Measurements from ENCODE around the gene GOLGA2.

GOLGA2 gene

DNA sequence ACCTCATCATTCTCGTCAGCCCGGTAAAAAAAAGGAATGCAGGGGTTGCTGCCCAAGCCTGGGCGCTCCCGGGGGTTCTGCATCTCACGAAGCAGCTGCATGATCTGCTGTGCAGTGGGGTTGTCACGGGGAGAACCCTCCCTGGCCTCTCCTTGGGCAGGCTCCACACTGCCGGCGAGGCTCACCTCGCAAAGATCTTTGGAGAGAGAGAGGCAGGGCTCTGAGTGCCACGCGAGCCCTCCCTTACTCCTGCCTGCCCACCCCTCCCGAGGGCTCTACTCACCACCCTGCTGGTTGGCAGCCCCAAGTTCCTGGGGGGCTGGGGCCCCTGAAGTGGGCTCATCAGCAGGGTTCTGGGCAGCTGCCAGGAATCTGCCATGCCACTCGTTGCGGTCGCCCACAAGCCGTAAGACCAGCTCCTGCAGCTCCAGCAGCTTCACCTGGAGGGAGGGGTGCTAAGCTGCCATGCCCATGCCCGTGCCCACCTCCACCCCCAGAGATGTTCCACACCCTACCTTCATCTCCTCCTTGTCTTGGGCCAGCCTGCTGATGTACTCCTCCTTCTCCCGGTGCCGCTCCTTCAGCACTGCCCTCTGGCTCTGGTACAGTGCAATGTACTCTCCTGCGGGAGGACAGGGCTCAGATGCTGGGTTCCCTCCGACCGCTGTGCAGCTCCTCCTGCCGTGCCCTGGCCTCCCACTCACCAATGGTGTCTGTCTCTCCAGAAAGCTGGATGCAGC lies 18.6 kb downstream of the GOLGA2 start:
- DNase-seq (ENCODE audit: low spot score), result no peak

DNA sequence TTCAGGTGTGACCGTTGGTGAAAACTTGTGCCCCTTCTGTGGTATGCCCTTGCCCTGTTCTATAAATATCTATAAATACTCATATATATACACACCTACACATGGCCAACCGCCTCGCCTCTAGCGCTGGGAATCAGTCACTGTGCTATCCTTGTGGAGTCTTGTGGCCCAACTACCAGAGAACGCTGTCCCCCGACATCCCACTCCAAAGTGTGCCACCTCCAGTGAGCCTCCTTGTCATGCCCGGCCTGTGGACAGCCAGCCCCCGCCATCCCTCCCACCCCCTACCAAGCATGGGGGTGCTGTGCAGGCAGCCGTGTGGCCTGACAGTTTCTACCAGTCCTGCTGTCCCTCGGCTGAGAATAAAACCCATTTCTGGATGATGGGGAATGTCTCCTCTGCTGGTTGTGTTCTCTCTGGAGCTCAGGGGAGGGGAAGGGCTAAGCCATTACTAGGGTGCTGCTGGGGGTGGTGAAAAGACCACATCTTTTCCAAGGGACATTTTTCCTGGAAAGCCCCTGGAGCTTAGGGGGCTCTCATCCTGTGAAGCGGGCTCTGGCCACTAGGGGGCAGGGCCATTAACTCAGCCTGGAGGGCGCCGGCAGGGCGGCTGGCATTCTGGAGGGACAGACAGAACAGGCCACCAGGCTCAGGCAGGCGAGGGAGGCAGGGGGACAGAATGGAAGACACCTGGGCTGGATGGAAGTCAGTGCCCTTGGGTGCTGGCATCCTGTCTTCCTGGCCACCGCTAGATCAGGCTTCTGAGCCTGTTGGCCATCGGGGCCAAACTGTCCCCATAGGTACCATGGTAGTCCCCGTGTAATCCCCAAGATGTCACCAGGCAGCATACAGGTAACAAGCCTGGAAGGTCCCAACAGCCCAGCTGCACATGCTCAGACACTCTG lies 20.7 kb downstream of the GOLGA2 start:
- DNase-seq (ENCODE audit: low spot score), result peak; percentile 26

DNA sequence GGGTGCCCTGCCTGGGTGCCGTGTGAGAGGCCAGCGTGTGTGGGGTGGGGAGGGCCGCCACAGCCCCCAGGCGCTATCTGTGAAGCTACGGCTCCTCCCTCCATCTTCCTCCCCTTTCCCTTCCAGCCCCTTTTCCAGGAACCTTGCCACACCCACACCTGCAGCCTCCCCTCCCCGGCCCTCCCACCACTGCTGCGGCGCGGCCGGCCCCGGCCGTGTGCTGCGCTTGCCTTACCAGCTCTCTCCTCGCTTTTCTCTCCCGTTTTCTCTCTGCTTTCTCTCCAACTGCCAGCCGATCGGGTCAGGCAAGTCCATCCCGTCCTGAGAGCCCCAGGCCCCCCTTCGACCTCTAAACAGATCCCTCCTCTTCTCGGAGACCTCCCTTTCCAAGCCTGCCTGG lies 21.4 kb downstream of the GOLGA2 start:
- no peak for DNase-seq (ENCODE audit: low spot score)

DNA sequence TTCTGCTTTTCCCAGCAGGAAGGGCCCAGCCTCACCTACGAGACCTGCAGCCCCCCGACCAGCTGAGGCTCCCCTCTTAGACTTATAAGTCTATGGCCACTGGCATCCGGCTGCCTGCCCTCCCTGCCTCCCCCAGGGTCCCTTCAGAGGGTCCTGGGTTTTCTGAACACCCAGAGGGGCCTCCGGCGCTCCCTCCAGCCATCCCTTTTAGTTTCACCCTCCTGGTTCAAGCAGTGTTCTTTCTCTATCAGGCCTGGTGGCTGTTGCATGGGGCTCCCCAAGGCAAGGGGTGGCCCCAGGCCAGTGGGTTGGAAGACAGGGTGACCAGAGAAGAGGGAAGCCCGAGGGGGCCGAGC lies 21.8 kb downstream of the GOLGA2 start:
- no peak for DNase-seq (ENCODE audit: low spot score)

DNA sequence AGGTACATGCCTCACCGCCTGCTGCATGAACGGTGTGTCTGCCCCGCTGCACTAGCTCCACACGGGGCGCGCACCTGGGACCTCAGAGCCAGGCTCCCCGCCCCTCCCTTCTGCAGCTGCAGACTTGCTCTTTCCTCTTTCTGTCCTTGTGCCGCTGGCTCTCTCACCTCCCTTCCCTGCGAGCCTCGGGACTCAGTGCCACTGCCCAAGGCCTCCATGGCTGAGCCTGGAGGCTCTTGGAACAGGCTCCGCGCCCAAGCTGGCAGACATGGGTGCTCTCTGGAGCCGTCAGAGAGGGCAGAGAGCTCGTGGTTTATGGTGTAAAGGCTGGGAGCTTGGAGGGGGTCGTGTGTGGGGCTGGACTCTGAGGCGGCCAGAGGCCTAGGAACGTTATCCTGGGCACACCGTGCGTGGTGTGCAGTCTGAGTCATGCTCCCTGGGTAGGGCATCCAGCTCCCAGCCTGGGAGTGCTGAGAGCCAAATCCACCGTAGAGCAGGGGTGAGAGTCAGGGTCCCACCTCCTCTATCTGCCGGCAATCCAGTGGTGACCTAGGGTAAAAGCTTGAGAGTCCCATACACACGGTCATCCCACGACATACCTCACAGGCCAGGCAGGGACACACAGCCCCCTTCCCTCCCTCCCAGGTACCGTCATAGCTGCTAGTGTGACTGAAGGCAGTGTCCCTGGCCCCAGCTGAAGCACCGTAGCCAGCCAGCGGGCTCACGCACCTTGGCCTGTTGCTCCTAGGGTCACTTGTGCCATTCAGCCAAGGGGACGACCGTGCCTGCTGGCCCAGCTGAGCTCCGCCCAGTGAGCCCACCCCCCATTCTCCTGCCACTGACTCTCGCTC lies 22.4 kb downstream of the GOLGA2 start:
- DNase-seq (ENCODE audit: low spot score), result no peak

DNA sequence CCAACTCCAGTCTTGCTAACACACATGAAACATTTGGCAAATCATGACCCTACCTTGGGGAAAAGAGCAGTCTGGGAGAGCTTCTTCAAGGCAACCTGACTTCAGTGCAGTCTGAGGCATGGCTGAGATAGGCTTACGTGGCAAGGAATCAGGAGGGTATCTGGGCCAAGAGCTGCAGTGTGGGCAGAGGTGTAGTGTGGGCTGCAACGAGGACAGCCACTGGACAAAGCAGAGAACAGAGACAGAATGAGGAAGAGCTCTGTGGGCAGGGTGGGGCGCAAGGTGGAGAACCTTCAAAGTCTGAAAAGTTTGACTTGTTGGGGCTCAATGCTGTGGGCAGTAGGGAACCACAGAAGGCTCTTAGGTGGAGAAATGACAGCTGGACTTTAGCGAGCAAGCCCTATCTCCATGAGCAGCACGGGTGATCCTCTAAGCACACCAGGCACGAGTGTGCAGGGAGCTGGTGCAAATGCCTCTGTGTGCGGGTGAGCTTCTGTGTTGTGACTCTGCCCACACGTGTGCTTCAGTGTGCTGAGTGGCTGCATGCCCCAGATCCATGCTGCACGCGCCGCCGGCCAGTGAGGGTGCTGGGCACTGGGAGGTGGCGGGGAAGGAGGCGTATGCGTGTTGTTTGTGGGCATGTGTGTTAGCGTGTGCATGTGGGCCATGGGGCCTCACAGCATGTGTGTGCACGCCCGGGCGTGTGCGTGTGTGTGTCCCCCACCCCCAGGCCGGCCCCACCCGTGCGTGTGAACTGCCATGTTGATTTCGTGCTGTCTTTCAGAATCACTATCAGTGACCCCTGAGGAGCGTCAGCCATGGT lies 23.3 kb downstream of the GOLGA2 start:
- no peak for DNase-seq (ENCODE audit: low spot score)

DNA sequence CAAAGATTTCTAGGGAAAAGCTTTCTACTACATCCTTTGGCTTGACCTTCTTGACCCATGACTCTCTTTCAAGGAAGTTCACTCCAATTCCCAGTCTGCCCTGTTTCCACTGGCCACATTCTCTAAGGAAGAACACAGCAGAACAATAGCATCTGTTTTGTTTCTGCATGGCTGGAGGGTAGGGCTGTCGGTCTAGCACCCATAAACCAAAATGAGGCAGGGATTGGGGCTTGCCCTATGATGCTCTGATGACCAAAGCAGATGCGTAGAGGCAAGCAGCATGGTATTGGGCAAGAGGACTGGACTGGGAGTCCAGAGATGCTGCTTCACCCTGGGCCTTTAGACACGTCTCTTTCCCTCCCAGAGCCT lies 24.1 kb downstream of the GOLGA2 start:
- DNase-seq (ENCODE audit: low spot score), result no peak

DNA sequence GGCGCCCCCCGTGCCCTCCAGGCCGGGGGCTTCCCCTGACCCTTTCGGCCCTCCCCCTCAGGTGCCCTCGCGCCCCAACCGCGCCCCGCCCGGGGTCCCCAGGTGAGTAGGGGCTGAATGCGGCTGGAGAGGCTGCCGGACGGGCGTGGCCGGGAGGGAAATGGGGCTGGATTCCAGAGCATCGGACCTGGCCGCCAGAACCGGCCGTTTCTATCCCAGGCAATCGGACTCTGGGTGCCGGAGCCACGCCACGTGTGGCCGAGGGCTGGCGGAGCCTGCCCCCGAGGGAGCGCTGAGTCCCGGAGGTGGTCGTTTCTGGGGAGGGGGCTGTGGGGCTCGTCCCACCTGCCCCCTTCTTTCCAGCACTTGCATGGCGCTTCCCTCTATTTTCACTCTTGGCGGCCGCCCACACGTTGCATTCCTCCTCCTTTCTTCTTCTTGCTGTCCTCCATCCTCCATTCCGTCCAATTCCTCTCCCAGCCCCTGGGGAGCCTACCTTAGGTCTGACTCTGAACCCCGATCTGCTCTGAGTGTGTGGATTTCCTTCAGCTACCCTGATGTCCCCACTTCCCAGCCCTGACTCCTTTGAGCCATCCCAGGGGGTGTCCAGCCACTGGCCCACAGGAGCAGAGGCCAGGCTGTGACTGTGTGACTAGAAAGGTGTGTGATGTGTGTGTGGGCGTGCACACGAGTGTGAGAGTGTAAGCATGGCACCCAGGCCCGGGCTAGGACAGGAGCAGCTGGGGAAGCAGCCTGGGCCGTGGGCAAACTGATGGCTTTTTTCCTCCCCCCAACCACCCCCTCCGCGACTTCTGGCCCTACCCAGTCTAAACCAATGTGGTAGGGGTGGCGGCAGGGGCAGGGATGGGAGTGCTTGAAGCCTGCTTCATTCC lies 24.7 kb downstream of the GOLGA2 start:
- DNase-seq (ENCODE audit: low spot score), result no peak

DNA sequence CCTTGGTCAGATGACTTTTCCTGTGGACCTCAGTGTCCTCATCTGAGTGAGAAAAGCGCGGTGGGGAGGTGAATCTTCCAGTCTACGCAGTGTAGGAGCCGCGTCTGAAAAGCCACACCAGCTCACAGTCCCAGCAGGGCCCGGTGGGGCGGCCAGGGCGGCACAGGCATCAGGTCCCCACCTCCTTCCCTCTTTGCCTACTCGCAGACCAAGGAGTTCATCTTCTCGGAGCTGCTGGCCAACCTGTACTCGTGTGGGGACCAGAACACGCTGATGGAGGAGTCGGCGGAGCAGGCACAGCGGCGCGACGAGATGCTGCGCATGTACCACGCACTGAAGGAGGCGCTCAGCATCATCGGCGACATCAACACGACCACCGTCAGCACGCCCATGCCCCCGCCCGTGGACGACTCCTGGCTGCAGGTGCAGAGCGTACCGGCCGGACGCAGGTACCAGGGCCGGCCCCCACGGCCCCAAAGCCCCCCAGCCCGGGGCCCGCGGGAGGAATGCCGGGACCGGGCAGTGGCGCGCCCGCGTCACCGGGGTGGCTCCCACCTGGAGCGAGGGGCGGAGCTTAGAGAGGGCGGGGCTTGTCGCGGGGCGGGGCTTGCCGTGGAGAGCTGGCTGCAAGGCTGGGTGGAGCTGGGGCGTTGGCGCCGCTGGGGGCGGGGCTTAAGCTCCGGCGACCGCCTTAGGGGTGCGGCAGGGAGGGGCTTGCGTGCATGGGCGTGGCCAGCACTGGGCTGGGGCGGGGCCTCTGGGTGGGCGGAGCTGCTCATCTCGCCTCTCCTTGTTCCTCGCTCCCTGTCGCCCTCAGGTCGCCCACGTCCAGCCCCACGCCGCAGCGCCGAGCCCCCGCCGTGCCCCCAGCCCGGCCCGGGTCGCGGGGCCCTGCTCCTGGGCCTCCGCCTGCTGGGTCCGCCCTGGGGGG lies 25.6 kb downstream of the GOLGA2 start:
- no peak for DNase-seq (ENCODE audit: low spot score)

DNA sequence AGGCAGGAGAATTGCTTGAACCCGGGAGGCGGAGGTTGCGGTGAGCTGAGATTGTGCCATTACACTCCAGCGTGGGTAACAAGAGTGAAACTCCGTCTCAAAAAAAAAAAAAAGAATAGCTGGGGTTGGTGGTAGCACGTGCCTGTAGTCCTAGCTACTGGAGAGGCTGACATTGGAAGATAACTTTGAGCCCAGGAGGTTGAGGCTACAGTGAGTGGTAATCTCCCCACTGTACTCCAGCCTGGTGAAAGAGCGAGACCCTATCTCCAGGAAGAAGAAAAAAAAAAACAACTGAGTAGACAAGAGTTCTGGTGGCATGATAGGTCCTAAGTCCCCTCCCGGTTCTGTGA lies 26.3 kb downstream of the GOLGA2 start:
- DNase-seq (ENCODE audit: low spot score), result no peak

DNA sequence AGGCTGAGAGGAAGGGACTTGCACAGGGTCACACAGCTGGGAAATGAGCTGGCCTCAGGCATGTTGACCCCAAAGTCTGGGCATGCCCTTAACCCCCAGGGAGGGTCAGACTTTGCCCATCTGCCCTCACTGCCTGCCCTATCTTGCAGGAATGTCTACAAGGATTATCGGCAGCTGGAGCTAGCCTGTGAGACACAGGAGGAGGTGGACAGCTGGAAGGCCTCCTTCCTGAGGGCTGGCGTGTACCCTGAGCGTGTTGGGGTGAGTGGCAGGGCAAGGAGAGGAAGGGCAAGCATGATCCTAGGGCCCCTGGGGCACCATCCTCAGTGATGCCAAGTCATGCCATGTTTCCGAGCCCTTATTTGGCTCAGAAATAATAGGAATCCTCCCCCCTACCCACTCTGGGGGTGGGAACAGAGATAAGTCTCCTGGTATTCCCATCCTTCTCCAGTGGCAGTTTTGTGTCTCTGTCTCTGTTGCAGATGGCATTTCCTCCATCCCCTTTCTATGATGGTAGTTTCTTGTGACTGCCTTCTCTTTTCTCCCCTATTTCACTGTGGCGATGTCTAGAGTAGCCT lies 28.5 kb downstream of the GOLGA2 start:
- no peak for DNase-seq (ENCODE audit: low spot score)

DNA sequence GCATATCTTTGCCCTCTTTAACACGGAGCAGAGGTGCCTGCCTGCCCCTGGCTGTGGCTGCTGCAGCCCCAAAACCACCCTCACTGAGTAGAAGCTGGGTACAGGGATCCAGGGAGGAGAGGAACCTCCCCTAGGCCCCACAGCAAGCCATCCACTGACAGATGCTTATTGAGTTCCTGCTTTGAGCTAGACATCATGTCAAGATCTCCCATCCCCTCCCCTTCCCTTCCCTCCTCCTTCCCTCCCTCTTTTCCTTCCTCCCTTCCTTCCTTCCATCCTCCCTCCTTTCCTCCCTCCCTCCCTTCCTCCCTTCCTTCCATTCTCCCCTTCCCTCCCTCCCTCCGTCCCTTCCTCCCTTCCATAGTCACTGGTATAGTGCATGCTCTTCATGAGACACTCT lies 29.3 kb downstream of the GOLGA2 start:
- DNase-seq (ENCODE audit: low spot score), result no peak

DNA sequence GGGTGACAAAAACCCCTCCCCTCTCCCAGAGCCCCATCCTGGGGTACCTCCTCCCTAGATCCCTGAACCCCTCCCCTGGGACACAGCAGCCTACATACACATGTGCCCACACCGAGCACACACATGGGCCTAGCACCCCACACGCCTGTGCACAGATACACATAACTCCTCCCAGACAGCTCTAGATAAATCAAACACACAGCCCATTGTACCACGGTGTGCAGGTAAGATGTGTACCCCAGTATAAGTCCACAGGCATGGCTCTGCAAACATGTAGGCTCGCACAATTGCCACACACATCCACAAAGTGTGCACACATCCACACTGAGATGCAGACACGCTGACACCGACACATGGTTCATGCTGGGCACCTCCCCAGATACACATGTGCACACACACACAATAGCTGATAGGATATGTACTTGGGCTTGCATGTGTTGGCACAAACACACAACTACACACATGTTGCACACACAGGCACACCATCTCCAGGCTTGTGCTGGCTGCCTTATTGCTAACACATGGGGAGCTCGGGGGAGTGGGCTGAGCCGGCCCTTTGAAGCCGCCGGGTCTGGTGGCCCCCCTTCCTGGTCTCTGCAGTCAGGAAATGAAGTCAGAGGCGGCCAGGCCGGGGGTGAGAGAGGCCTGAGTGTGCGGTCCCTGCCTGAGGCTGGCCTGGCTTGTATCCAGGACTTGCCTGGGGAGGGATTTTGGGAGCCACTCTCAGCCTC lies 30.2 kb downstream of the GOLGA2 start:
- DNase-seq (ENCODE audit: low spot score), result no peak

DNA sequence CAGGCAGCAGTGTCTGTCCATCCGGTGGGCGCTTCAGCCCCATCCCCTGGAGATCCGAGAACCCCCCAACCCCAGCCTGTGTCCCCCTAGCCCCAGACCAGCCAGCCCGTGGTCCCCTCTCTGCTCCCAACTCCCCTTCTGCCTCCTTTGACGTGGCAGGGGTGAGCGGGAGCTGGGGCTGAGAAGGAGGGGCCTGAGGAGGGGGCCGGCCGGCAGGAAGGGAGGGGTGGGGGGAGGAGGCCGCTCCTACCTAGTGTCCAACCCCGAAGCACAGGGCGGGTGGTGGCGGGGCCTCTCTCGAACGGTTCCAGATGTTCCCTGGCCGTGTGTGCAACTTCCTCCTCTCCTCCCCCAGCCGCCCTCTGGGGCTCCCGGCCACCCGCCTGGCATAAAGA lies 31.0 kb downstream of the GOLGA2 start:
- no peak for DNase-seq (ENCODE audit: low spot score)

DNA sequence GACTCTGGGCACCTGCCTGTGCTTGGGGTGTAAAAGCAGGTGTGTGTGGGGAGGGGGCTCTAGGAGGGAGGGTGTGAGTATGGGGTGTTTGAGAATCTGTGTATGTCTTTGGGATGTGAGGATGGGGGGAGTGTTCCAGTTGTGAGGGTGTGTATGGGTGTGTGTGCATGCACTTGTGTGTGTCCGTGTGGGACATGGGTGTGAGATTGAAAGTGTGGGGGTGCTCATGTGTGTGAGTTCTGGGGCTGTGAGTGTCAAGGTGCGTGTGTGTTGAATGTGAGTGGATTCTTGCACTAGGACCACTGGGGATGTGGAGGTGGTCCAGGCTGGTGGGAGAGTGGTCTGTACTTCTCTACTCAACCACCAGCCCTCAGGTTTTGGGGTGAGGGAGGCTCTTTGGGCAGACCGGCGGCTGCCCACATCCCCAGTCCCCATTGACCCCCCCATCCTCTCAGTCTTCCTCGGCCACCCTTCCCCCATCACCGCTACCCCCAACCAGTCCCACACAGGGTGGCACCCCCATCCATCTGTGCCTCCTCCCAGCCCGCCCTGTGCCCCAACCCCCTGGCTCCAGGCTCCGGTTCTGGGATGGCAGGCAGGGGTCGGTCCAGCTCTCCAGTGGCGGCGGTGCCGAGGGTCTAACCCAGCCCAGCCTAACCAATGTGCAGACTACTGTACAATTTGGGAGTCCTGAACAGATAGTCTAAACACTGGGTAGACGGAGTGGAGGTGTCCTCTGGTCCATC lies 31.5 kb downstream of the GOLGA2 start:
- no peak for DNase-seq (ENCODE audit: low spot score)

DNA sequence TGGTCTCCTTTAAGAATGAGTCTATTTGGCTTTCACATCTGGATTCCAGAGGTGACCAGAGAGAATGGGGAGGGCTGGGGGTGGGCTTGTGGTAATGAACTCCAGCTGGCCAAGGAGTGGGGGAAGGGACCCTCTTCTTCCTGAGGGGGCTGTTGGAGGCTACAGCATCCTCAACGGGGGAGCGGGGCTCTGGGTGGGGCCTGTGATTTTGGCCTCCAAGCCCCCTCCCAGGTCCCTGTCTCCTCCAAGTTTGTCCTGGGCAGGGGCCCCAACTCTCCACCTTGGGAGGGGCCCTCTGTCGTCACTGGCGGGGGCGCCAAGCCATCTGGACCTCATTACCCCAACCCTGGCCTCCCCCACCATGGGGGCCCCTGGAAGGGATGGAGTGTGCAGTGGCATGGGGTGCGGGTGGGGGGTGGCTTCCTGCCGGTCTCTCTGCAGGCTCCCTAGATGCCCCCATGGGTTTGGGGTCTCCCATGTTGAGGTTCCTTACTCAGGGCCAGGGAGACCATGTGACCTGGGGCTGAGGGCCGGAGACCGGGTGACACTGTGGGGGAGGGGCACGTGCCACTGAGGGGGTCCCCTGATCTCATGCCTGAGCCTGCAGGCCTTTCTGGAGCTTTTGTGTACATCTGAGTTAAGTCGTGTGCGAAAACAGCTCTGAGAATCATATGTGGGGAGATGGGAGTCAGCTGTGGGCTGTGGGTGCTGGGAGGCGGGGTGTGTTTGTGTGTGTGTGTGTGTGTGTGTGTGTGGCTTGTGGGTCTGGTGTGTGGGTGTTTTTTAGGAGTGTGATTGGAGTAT lies 32.4 kb downstream of the GOLGA2 start:
- DNase-seq (ENCODE audit: low spot score), result no peak

DNA sequence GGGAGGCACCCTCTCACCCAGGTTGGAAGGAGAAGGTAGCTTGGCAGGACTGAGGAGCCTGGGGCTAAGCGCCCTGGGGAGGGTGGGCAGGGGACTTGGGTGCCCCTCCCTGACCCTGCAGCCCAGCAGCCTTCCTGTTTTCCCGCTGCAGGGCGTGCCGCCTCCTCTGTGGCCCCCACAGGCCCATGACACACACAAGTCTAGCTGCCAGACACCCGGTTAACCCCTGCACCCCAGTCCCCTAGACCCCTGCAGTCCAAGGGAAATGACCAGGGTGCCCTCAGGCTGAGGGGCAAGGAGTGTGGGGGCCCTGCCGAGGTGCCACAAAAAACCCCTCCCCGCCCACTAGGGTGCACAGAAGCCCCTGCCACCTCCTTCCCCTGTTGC lies 33.0 kb downstream of the GOLGA2 start:
- no peak for DNase-seq (ENCODE audit: low spot score)

Measured in pons (tissue), 1 donor.